Trophoblast cell (in vitro differentiated cells and primary cell): ENCODE data around the gene ESRRG.

ENCODE experiments used
- DNase-seq, 2 donors: peaks; one replicate each; pipeline ENCODE4 v3.0.0-alpha.2; 2016
- H2AFZ ChIP-seq: 2 replicates; pipeline ENCODE4 v1.6.1; 2013; ENCODE audit warnings: low read length, moderate library complexity, mild to moderate bottlenecking; ENCODE audit not compliant: insufficient read depth, poor library complexity
- H2AK5ac ChIP-seq: 2 replicates; pipeline ENCODE4 v1.6.1; 2013; ENCODE audit warnings: mild to moderate bottlenecking, low read length
- H2BK120ac ChIP-seq: 2 replicates; pipeline ENCODE4 v1.6.1; 2013; ENCODE audit warnings: low read length, mild to moderate bottlenecking, moderate library complexity; ENCODE audit not compliant: insufficient read depth, poor library complexity
- H2BK12ac ChIP-seq: 2 replicates; pipeline ENCODE4 v1.6.1; 2013; ENCODE audit warnings: mild to moderate bottlenecking, low read length, moderate library complexity
- H2BK5ac ChIP-seq: 2 replicates; pipeline ENCODE4 v1.6.1; 2013; ENCODE audit warnings: low read length, low read depth, moderate library complexity, mild to moderate bottlenecking; ENCODE audit not compliant: poor library complexity
- H3K14ac ChIP-seq: 2 replicates; pipeline ENCODE4 v1.6.1; 2013; ENCODE audit warnings: mild to moderate bottlenecking, low read length
- H3K18ac ChIP-seq: 2 replicates; pipeline ENCODE4 v1.6.1; 2013; ENCODE audit warnings: mild to moderate bottlenecking, low read length
- H3K23ac ChIP-seq: 2 replicates; pipeline ENCODE4 v1.6.1; 2013; ENCODE audit warnings: low read length
- H3K27ac ChIP-seq: 2 replicates; pipeline ENCODE4 v1.5.1; 2013; ENCODE audit warnings: low read depth, mild to moderate bottlenecking, inconsistent platforms, low read length, moderate library complexity
- H3K27me3 ChIP-seq: 2 replicates; pipeline ENCODE4 v1.6.1; 2013; ENCODE audit warnings: inconsistent platforms, mild to moderate bottlenecking, low read length, moderate library complexity; ENCODE audit not compliant: insufficient read depth
- H3K36me3 ChIP-seq, 2 experiments: 1 replicate in 1 of 2; 2 replicates in 1 of 2; pipeline ENCODE4 v1.6.1; 2013; ENCODE audit warnings: low read length in 2 of 2, mild to moderate bottlenecking in 2 of 2, moderate library complexity in 1 of 2; ENCODE audit not compliant: insufficient read depth in 2 of 2, control insufficient read depth in 1 of 2
- H3K4ac ChIP-seq: 2 replicates; pipeline ENCODE4 v1.6.1; 2013; ENCODE audit warnings: low read depth, mild to moderate bottlenecking, low read length, moderate library complexity
- H3K4me1 ChIP-seq, 2 experiments: 1 replicate in 1 of 2; 2 replicates in 1 of 2; pipeline ENCODE4 v1.6.1; 2013; ENCODE audit warnings: low read length in 2 of 2, mild to moderate bottlenecking in 2 of 2, moderate library complexity in 1 of 2; ENCODE audit not compliant: insufficient read depth in 2 of 2, control insufficient read depth in 1 of 2
- H3K4me2 ChIP-seq: 2 replicates; pipeline ENCODE4 v1.6.1; 2013; ENCODE audit warnings: inconsistent platforms, mild to moderate bottlenecking, low read length, moderate library complexity
- H3K4me3 ChIP-seq: 2 replicates; pipeline ENCODE4 v1.5.1; 2013; ENCODE audit warnings: mild to moderate bottlenecking, low read depth, low read length, inconsistent platforms
- H3K79me1 ChIP-seq: one replicate; pipeline ENCODE4 v1.6.1; 2013; ENCODE audit warnings: low read length
- H3K79me2 ChIP-seq: 2 replicates; pipeline ENCODE4 v1.6.1; 2013; ENCODE audit warnings: low read length, mild to moderate bottlenecking; ENCODE audit not compliant: control insufficient read depth, insufficient read depth, poor library complexity
- H3K9ac ChIP-seq: 2 replicates; pipeline ENCODE4 v1.6.1; 2013; ENCODE audit warnings: mild to moderate bottlenecking, low read length
- H3K9me3 ChIP-seq: 2 replicates; pipeline ENCODE4 v1.6.1; 2013; ENCODE audit warnings: low read depth, mild to moderate bottlenecking, control low read depth, inconsistent platforms, low read length; ENCODE audit not compliant: insufficient read depth
- H4K12ac ChIP-seq: 2 replicates; pipeline ENCODE4 v1.6.1; 2013; ENCODE audit warnings: low read depth, mild to moderate bottlenecking, low read length, moderate library complexity
- H4K8ac ChIP-seq: 2 replicates; pipeline ENCODE4 v1.6.1; 2013; ENCODE audit warnings: low read depth, mild to moderate bottlenecking, low read length, moderate library complexity
- H4K91ac ChIP-seq: one replicate; pipeline ENCODE4 v1.6.1; 2013; ENCODE audit warnings: low read depth, mild to moderate bottlenecking, low read length, moderate library complexity
- WGBS: extraction: QIAGEN DNeasy Blood & Tissue Kit; methylation state at CpG from one replicate; pipeline ENCODE4 v1.1.7; 2013; ENCODE audit warnings: missing lambda C conversion rate; ENCODE audit not compliant: insufficient read length, insufficient coverage; ENCODE audit errors: extremely low coverage; 5-methylcytosine and 5-hydroxymethylcytosine counted together

ESRRG gene

GRCh38 chr1:216627252-216627651 lies 96.0 kb downstream of the ESRRG start:
- Histone ChIP-seq H2BK120ac (no peak overlapping the region), H3K9ac (no peak overlapping the region), H3K9me3 (no peaks in the 10 kb centered on the region), H3K18ac (no peak overlapping the region), H2AFZ (no peak overlapping the region), H4K8ac (no peak overlapping the region), H3K27ac (no peak overlapping the region), H3K23ac (no peak overlapping the region), H3K36me3 (no peaks in the 10 kb centered on the region), H3K79me2 (no peaks in the 10 kb centered on the region), H3K79me1 (no peaks in the 10 kb centered on the region), H3K4me3 (no peak overlapping the region), H3K4ac (no peak overlapping the region), H3K14ac (no peak overlapping the region), H2BK5ac (no peak overlapping the region), H3K27me3 (no peaks in the 10 kb centered on the region), H4K12ac (no peak overlapping the region), H2AK5ac (no peak overlapping the region), H3K4me2 (no peak overlapping the region), H4K91ac (no peak overlapping the region), H2BK12ac (no peak overlapping the region), H3K4me1 (no peaks in the 10 kb centered on the region)
- DNase-seq = no peak
- WGBS = no CpG with 5 or more reads among the region's 3 CpGs

DNA sequence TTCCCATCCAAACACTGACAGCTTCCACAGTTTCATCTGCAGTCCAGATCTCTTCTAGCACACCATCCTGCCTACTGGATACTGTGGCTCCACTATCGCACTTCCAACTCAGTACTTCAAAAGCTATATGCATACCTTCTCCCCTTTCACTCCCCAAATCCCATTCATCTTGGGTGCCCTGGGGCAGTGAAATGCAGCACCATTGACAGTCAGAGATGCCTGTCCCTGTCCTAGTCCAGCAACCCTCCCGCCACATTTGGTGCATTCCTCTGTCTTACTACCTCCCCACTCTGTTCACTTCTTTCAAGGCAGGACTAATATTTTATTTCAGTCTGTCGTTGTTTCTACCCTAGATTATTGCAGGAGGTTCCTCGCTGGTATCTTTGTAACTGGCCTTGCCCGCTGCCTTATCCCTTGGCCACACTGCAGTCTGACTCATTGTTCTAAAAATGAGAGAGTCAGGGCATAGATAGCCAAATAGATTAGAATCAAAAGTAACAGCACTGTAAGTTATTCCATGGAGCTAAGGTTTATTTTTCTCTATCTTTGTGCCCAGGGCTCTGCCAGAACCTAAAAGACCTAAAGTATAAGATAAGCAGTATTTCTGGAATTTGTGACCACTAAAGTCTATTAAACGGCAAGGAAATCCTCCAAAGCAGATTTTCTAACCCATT lies 96.7 kb downstream of the ESRRG start:
- Histone ChIP-seq H3K9me3 (no peaks in the 10 kb centered on the region), H4K8ac (no peak overlapping the region), H3K9ac (no peak overlapping the region), H3K4me2 (no peak overlapping the region), H3K79me2 (no peaks in the 10 kb centered on the region), H3K4ac (no peak overlapping the region), H2BK12ac (no peak overlapping the region), H3K79me1 (no peaks in the 10 kb centered on the region), H3K27me3 (no peaks in the 10 kb centered on the region), H4K12ac (no peak overlapping the region), H3K36me3 (no peaks in the 10 kb centered on the region), H4K91ac (no peak overlapping the region), H3K4me1 (no peaks in the 10 kb centered on the region), H2AK5ac (no peak overlapping the region), H3K23ac (no peak overlapping the region), H3K18ac (no peak overlapping the region), H3K4me3 (peak overlapping the region; percentile 54), H2BK5ac (no peak overlapping the region), H2BK120ac (no peak overlapping the region), H2AFZ (no peak overlapping the region), H3K27ac (no peak overlapping the region), H3K14ac (no peak overlapping the region)
- no CpG with 5 or more reads among the region's 6 CpGs for WGBS
- DNase-seq = peak; percentile 42 to 66

DNA sequence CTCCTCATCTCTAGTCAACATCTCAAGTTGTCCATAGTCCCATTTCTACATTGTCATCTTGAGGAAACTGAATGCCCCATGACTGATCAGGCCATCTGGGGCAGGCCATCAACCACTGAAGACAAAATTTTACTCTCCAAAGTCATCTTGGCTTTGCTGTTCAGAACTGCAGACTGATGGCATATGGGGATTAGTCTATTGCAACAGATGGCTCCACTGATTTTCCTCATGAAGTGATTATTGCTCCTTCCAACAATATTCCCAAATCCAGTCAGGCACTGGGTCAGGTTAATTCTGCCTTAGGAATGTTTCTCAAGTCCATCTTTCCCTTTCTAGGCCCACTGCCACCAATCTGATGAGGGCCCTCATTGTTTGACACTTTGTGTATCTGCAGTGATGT lies 101.7 kb downstream of the ESRRG start:
- H3K23ac ChIP-seq = no peak overlapping the region
- H3K14ac ChIP-seq = no peak overlapping the region
- H2BK120ac ChIP-seq = no peak overlapping the region
- no peak overlapping the region for H3K9ac ChIP-seq
- H3K4me1 ChIP-seq = no peaks in the 10 kb centered on the region
- H3K18ac ChIP-seq = no peak overlapping the region
- H2AFZ ChIP-seq = no peak overlapping the region
- no peak overlapping the region for H4K12ac ChIP-seq
- H3K27me3 ChIP-seq = no peaks in the 10 kb centered on the region
- no peak overlapping the region for H4K8ac ChIP-seq
- H3K79me2 ChIP-seq = no peaks in the 10 kb centered on the region
- no peak overlapping the region for H2BK5ac ChIP-seq
- no peaks in the 10 kb centered on the region for H3K9me3 ChIP-seq
- H3K36me3 ChIP-seq = no peaks in the 10 kb centered on the region
- H3K4ac ChIP-seq = no peak overlapping the region
- H4K91ac ChIP-seq = no peak overlapping the region
- no peak overlapping the region for H3K27ac ChIP-seq
- H3K79me1 ChIP-seq = no peaks in the 10 kb centered on the region
- no peak overlapping the region for H3K4me2 ChIP-seq
- no peak overlapping the region for H2BK12ac ChIP-seq
- H3K4me3 ChIP-seq = no peak overlapping the region
- H2AK5ac ChIP-seq = no peak overlapping the region
- no peak for DNase-seq

GRCh38 chr1:216617081-216617875 lies 106.0 kb downstream of the ESRRG start:
- Histone ChIP-seq H3K27ac (no peak overlapping the region), H3K79me2 (no peaks in the 10 kb centered on the region), H4K12ac (no peak overlapping the region), H3K9me3 (no peaks in the 10 kb centered on the region), H2BK5ac (no peak overlapping the region), H2BK120ac (no peak overlapping the region), H3K27me3 (no peaks in the 10 kb centered on the region), H3K18ac (no peak overlapping the region), H3K23ac (no peak overlapping the region), H3K79me1 (no peaks in the 10 kb centered on the region), H3K36me3 (no peaks in the 10 kb centered on the region), H3K4me1 (no peaks in the 10 kb centered on the region), H2AK5ac (no peak overlapping the region), H3K4ac (no peak overlapping the region), H3K9ac (no peak overlapping the region), H3K4me3 (no peak overlapping the region), H3K14ac (no peak overlapping the region), H3K4me2 (no peak overlapping the region), H4K91ac (no peak overlapping the region), H2BK12ac (no peak overlapping the region), H2AFZ (no peak overlapping the region), H4K8ac (no peak overlapping the region)
- WGBS = no CpG with 5 or more reads among the region's 5 CpGs
- DNase-seq = no peak
